Hypothalamus (tissue), 51 donors: ENCODE data around the gene MVP.
"Not testable (repeated sequence)": the region's sequence is repeated elsewhere in the genome, so short reads cannot be mapped to it uniquely, and the experiment has no call there.

ENCODE experiments used
- DNase-seq, 51 donors: peaks; one replicate each; lab custom pipeline; 2025; lab: John Stamatoyannopoulos, UW

MVP gene

DNA sequence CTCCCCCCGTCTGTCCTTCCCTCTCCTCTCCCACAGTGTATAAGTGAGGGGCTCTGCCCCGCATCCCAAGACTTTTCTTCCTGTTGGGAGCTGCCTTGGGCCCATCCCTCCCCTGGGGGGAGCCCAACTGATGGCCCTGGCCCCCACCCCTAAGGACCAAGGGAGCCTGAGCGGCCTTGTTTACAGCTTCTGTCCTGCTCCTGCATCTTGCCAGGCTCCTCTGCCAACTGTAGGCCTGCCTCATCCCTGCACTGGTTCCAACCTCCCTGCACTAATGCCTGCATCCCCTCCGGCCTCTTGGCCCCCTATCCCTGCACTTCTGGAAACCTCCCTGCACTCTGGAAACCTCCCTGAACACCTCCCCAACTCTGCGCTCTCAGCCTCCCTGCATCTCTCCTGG, 5.7 kb upstream of the MVP start:
- DNase-seq: no peak

DNA sequence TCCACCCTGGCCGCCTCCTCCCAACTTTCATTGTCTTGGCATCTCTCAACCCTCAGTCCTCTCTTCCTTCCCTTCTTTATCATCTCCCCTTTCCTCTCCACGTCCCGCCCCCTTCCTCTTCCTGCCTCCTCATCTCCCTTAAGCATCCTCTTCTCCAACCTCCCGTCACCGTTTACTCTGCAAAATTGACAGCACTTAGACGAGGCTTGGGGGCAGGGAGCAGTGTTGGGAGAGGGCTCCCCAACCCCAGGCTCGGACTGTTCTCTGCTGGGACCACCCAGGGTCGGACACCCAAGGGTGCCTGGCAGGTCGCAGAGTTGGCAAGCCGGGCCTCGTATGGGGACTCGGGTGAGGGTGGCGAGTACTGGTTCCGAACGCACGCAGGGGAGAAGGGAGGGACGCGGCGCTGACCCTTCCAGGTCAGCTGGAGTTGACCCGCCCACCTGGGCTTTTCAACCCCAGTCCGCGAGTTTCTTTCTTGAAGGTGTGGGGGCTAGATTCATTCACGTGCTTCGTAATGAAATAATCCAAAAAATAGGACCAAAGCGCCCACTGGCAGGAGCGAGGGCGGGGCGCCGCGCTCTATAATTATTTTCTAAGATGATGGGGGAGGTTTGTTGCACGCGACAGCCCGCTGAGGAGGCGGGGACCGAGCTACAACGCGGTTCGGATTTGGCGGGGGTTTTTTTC, 5.1 kb upstream of the MVP start:
- peak in 7 of 51 donors; percentile 11 to 53 (median 22) for DNase-seq

DNA sequence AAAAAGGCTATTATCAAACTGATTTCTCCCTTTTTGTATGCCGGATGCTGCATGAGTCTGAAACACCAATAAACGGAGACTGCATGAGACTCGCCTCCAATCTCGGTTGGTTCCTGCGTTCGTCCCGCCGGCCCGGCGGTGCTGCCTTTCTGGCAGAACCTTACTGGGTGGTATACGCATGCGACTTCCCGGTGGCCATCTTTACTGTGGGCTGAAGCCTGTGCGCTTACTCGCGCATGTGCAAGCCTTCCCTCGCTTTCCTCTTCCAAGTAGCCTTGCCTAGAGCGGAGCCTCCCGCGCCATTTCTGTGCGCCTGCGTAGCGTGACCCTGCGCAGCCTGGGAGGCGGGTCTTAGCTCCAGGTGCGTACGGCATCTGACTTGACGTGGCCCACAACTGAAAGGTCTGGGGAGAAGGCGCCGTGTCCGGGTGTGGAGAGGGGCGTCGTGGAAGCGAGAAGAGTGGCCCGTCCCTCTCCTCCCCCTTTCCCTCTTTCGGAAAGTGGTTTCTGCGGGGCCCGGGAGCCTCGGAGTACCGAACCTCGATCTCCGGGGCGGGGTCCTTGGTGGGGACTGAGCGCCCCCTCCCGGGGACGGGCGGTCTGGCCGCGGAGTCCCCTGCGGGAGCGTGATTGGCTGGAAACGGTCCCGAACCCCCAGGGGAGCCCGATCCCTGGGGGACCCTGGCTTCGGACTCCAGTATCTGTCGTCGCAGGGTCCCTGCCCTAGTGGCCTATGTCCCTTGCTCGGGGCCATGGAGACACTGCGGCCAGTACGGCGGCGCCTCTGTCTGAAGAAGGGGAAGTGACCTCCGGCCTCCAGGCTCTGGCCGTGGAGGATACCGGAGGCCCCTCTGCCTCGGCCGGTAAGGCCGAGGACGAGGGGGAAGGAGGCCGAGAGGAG, 4.2 kb upstream of the MVP start, which contains the start of gene PAGR1:
Gene PAGR1 (plus strand): TSS at position 360 of the 901 bp plus-strand sequence. CDS start 374 bp downstream, at position 734.
- peak; percentile 82 to 99 (median 97) for DNase-seq

DNA sequence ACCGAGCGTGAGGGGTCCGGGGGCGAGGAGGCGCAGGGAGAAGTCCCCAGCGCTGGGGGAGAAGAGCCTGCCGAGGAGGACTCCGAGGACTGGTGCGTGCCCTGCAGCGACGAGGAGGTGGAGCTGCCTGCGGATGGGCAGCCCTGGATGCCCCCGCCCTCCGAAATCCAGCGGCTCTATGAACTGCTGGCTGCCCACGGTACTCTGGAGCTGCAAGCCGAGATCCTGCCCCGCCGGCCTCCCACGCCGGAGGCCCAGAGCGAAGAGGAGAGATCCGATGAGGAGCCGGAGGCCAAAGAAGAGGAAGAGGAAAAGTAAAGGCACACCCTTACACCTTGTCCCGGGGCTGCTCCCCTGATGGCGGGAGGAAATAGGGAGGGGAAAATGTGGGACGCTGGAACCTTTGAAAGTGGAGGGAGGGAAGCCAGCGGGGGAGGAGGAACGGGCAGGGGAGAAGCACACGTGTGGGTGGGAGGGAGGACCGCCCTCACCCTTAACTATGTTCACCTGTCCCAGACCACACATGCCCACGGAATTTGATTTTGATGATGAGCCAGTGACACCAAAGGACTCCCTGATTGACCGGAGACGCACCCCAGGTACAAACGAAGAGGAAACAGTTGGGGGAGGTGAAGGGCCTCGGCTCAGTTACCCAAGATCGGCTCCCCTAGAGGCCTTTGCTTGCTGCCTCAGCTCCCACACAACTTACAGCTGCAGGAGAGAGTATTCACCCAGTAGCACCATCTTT, 3.4 kb upstream of the MVP start:
- DNase-seq: peak in 31 of 51 donors; percentile 15 to 74 (median 51)

DNA sequence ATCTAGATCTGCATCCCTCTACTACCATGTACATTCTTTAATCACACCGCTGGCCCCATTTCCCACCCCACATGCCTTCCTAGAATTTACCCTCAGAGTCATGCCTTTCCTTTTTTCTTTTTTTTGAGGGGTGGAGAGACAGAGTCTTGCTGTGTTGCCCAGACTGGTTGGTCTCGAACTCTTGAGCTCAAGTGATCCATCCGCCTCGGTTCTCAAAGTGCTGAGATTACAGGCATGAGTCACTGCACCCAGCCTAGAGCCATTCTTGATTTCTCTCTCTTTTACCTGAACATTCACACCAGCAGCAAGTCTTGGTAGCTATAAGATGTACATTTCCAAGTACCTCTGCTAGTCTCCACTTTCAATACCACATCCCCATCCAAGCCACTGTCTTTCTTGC, 2.2 kb upstream of the MVP start:
- no peak for DNase-seq

DNA sequence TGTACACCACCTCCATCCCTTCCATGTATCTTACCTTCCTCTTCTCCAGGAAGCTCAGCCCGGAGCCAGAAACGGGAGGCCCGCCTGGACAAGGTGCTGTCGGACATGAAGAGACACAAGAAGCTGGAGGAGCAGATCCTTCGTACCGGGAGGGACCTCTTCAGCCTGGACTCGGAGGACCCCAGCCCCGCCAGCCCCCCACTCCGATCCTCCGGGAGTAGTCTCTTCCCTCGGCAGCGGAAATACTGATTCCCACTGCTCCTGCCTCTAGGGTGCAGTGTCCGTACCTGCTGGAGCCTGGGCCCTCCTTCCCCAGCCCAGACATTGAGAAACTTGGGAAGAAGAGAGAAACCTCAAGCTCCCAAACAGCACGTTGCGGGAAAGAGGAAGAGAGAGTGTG, 756 bp upstream of the MVP start:
- DNase-seq: no peak

DNA sequence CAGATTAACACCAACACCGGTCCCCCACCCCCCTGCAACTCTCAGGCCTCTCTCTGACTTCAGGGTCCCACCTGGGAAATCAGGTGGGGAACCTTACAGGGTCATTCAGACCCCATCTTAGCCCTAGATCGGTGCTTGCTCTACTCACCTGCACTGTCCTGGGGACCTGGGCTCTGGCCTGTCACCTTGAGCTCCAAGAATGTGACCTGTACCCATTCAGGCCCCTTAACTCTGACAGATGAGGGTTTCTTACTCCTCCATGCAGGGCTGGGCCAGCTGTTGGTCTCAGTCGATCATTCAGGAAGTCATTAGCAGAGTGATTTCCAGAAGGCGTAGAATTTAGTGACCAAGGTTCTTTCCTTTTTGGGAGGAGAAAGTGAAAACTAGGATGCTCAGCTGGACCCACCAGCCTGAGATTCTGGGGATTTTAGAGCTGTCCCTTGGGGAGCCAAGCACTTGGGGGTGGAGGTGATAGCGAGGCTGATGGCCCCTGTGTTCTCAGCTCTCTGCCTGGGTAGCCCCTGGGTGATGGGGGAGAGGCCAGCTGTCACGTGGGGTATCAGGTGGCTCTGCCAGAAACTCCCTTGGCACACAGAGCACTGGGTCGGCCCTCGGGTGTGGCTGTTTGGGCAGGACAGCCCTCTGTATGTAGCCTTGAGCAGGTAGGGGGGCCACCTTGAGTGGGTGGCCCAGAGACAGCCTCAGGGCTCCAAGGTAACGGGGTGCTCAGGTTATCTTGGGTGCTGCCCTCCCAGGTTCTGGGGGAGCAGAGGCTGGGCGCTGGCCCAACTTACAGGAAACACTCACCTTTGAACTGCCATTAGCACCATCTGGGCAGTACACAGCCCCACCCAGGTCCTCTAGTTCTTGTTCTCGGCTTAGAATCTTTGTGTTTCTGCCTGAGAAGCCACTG, 724 bp downstream of the MVP start:
- peak in 3 of 51 donors; percentile 14 to 25 (median 25) for DNase-seq

DNA sequence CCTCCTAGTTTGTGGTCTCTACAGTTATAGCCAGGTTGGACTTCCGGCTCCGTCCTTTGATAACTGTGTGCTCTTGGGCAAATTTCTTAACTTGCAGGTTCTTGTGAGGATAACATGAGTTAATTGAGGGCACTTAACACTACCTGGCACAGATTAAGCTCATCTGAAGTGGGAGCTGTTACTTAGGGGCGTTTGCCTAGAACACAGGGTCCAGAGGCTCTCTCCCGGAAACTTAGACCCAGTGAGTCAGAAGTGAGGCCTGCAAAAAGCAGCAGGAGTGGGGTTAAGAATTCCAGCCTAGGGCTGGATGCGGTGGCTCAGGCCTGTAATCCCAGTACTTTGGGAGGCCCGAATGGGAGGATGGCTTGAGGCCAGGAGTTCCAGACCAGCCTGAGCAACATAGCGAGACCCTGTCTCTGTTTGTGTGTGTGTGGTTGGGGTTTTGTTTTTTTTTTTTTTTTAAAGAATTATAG, 1.4 kb downstream of the MVP start:
- no peak for DNase-seq

DNA sequence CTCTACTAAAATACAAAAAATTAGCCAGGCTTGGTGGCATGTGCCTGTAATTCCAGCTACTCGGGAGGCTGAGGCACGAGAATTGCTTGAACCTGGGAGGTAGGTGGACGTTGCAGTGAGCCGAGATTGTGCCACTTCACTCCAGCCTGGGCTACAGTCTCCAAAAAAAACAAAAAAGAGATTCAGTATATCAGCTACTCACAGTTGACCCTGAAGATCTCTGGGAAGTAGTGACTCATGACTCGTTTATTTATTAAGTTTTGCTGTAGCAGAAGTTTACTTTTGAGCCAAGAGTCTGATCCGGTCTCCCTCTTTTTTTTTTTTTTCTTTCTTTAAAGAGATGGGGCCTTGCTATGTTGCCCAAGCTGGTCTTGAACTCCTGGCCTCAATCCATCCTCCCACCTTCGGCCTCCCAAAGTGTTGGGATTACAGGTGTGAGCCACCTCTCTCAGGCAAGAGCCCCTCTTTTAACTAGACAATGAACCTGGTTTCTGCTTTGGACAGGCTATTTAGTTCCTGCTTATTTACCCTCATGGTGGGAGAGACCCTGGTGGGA, 4.4 kb downstream of the MVP start:
- DNase-seq: no peak

DNA sequence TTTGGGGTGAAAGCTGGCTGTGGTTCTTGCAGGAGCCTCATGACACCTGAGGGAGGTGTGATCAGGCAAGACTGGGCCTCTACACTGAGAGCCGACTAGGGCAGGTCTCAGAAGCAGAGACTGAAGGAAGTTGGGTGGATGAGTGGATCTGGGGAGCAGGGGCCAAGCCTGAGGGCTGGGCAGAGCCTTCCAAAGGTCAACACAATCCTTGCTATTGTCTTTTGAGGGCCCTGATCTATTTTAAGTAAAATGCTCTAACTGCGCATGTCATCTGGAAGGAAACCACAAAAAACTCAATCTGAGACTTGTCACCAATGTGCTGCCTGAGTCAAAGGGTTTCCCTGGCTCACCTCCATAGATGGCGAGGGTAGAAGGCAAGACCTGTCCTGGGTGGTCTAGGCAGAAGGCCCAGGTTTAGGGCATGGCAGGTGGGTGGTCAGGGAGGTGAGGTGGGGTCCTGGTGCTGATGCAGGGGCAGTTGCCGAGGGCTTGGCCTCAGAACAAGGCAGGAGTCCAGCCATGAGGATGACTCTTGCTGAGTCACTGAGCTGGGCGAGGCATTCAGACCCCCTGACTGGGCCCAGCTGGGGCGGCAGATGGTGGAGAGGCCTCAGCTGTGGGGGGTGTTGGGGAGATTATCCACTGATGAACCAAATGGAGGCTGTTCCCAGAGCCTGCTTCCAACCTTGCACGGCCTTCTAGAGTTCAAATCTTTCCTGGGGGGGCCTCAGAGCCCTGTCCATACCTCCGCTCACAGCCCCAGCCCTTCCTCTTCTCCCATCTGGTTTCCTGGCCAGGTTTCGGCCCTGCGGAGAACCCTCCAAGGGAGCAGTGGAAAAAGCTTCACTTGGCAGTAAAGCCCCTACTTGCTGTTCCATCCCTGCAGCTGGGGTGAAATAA, 5.1 kb downstream of the MVP start:
- DNase-seq: peak in 29 of 51 donors; percentile 6 to 72 (median 43)

DNA sequence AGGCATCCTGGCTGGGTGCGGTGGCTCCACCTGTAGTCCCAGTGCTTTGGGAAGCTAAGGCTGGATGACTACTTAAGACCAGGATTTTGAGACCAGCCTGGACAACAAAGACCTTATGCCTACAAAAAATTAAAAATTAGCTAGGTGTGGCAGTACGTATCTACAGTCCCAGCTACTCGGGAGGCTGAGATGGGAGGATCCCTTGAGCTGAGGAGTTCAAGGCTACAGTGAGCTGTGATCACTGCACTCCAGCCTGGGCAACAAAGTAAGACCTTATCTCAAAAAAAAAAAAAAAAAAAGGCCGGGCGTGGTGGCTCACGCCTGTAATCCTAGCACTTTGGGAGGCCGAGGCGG, 6.1 kb downstream of the MVP start:
- DNase-seq: no peak

DNA sequence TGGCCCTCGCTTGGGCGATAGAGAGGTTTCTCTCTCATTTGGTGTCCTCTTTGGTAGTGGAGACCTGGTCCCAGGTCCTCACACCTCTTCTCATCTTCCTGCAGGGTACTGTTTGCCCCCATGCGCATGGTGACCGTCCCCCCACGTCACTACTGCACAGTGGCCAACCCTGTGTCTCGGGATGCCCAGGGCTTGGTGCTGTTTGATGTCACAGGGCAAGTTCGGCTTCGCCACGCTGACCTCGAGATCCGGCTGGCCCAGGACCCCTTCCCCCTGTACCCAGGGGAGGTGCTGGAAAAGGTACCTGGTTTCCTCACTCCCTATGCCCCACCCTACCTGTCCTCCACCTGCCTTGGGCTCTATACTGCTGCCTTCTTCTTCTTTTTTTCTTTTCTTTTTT, 10.5 kb downstream of the MVP start:
- no peak for DNase-seq

DNA sequence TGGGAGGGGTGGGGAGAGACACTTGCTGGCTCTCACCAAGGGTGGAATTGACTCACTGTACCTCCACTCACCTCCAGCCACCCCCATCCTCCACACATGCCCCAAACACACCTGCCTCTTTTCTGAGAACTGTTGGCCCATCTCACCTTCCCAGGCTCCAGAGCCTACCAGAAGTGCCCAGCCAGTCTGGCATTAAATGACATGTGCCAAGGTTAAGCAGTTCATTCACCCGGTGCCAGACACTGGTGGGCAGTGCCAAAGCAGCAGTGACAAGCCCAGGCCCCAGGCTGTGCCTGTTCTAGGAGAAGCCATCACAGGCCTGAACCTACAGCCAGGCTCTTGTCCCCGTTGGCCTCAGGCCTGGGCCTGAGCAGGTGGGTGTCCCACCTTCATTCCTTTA, 11.2 kb downstream of the MVP start:
- DNase-seq: no peak

DNA sequence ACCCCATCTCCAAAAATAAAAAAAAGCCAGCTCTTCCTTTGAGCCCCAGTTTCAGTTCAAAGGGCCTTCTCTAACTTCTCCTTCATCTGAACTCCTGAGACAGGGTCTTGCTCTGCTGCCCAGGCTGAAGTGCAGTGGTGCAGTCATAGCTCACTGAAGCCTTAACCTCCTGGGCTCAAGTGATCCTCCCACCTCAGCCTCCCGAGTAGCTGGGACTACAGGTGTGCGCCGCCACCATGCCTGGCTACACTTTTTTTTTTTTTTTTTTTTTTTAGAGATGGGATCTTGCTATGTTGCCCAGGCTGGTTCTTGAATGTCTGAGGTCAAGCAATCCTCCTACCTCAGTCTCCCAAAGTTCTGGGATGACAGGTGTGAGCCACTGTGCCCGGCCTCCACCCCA, 13.0 kb downstream of the MVP start:
- DNase-seq: not testable (repeated sequence)

DNA sequence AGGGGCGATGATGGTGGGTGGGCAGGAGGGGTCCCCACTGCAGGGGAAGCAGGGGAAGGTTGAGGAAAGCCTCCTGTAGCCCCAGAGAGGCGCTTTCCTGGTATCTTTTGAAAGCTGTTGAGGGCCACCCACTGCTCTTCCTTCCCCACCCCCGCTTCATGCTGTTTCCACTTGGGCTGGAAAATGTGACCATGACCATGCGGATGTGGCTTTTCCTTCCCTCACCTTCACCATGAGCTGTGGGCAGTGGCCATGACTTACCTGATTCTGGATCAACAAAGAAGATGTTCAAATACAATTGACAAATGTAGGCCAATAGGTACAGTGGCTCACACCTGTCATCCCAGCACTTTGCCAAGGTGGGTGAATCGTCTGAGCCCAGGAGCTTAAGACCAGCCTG, 13.8 kb downstream of the MVP start:
- DNase-seq: no peak

DNA sequence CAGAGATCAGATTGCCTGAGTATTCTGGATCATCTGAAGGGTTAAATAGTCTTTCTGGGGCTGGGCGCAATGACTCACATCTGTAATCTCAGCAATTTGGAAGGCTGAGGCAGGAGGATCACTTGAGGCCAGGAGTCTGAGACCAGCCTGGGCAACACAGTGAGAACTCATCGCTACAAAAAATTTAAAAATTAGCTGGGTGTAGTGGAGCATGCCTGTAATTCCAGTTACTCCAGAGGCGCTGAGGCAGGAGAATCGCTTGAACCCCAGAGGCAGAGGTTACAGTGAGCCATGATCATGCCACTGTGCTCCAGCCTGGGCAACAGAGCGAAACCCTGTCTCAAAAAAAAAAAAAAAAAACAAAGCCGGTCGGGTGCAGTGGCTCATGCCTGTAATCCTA, 15.7 kb downstream of the MVP start:
- no peak for DNase-seq

DNA sequence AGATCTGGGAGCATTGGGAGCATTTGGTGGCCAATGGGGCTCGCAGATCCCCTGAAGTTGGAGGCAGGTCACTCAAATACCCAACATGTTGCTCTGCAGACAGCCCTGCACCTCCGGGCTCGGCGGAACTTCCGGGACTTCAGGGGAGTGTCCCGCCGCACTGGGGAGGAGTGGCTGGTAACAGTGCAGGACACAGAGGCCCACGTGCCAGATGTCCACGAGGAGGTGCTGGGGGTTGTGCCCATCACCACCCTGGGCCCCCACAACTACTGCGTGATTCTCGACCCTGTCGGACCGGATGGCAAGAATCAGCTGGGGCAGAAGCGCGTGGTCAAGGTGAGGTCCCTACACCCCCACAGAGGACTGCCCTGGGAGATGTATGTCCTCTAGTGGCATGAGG, 16.4 kb downstream of the MVP start:
- no peak for DNase-seq

DNA sequence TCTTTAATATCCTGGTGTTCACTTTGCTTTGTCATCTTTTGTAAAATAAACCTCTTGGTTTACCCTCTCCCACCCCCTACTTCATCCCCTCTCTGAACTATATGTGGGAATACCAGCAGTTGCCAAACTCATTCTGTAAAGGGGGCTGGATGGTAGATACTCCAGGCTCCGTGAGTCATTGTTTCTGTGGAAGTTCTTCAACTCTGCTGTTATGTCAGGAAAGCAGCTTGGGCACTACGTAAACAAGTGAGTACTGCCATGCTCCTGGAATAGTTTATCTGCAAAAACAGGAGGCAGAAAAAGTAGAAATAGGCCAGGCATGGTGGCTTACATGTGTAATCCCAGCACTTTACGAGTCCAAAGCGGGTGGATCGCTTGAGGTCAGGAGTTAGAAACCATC, 17.6 kb downstream of the MVP start:
- no peak for DNase-seq

DNA sequence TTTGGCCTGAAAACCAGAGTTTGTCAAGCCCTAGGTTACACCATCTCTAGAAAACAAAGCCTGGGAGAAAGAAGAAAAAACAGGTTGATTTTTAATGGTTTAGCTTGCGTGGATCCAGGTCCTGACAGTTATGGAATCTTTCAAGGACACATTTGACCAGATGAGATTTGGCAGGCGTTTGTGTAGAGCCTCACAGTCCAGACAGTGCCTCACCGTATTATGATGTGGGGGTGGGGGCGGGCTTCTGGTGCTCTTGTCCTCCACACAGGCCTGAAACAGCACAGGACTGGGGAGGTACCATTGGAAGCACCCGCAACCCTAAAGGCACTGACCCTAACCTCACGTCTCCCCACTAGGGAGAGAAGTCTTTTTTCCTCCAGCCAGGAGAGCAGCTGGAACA, 19.6 kb downstream of the MVP start:
- no peak for DNase-seq
